Fibroblast of mammary gland (primary cell): Measurements from ENCODE around the gene MED31.
"Not testable (repeated sequence)": the region's sequence is repeated elsewhere in the genome, so short reads cannot be mapped to it uniquely, and the experiment has no call there.

Experiments
- DNase-seq: peaks from one replicate; pipeline ENCODE4 v3.0.0-alpha.2; 2010; ENCODE audit warnings: low read depth
- H3K4me3 ChIP-seq: 2 replicates; pipeline ENCODE4 v1.5.1; 2011; ENCODE audit warnings: low read depth, mild to moderate bottlenecking, low read length, moderate library complexity; ENCODE audit not compliant: control insufficient read depth
- TF ChIP-seq, protein P1 (sequence below): conservative IDR thresholded peaks from 2 replicates; pipeline ENCODE4 v1.5.1; 2011; ENCODE audit warnings: low read depth, low read length, inconsistent platforms; ENCODE audit not compliant: control insufficient read depth, insufficient read depth

The MED31 gene

GRCh38 chr17:6695051-6695450 lies 43.6 kb upstream of the MED31 start:
- H3K4me3 ChIP-seq = no peak overlapping the region
- DNase-seq = no peak
- TF ChIP-seq, protein P1, sequence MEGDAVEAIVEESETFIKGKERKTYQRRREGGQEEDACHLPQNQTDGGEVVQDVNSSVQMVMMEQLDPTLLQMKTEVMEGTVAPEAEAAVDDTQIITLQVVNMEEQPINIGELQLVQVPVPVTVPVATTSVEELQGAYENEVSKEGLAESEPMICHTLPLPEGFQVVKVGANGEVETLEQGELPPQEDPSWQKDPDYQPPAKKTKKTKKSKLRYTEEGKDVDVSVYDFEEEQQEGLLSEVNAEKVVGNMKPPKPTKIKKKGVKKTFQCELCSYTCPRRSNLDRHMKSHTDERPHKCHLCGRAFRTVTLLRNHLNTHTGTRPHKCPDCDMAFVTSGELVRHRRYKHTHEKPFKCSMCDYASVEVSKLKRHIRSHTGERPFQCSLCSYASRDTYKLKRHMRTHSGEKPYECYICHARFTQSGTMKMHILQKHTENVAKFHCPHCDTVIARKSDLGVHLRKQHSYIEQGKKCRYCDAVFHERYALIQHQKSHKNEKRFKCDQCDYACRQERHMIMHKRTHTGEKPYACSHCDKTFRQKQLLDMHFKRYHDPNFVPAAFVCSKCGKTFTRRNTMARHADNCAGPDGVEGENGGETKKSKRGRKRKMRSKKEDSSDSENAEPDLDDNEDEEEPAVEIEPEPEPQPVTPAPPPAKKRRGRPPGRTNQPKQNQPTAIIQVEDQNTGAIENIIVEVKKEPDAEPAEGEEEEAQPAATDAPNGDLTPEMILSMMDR = no peak

- H3K4me3 ChIP-seq, DNase-seq: not testable (repeated sequence)
These were observed 40.6 kb upstream of the MED31 start for GRCh38 chr17:6691958-6692357.

DNA sequence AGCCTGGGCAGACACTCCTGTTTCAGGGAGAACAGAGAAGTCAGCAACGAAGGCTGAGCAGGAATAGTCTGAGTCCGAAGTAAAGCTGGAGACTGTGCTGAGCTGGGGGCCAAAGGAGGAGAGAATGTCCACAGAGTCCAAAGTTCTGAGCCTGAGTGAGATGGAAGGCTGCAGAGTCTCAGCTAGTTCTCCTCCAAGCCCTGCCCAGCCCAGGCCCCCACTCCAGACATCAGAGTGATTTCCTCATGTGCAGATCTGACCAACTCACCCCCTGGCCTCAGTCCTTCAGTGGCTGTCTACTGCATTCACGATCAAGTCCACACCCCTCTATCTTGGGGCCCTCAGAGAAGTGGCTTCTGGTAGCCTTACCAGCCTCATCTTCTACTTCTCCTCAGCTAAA lies 40.1 kb upstream of the MED31 start:
- TF ChIP-seq, protein P1 = no peak
- DNase-seq = no peak
- H3K4me3 ChIP-seq = no peak overlapping the region

- no peak overlapping the region for H3K4me3 ChIP-seq
- no peak for DNase-seq
- TF ChIP-seq, protein P1 = no peak
These were observed 39.2 kb upstream of the MED31 start for GRCh38 chr17:6690641-6691040.

GRCh38 chr17:6688944-6689343 lies 37.5 kb upstream of the MED31 start:
- TF ChIP-seq, protein P1 = no peak
- no peak overlapping the region for H3K4me3 ChIP-seq
- no peak for DNase-seq

GRCh38 chr17:6686026-6686425 lies 34.6 kb upstream of the MED31 start:
- no peak for DNase-seq
- TF ChIP-seq, protein P1 = no peak

DNA sequence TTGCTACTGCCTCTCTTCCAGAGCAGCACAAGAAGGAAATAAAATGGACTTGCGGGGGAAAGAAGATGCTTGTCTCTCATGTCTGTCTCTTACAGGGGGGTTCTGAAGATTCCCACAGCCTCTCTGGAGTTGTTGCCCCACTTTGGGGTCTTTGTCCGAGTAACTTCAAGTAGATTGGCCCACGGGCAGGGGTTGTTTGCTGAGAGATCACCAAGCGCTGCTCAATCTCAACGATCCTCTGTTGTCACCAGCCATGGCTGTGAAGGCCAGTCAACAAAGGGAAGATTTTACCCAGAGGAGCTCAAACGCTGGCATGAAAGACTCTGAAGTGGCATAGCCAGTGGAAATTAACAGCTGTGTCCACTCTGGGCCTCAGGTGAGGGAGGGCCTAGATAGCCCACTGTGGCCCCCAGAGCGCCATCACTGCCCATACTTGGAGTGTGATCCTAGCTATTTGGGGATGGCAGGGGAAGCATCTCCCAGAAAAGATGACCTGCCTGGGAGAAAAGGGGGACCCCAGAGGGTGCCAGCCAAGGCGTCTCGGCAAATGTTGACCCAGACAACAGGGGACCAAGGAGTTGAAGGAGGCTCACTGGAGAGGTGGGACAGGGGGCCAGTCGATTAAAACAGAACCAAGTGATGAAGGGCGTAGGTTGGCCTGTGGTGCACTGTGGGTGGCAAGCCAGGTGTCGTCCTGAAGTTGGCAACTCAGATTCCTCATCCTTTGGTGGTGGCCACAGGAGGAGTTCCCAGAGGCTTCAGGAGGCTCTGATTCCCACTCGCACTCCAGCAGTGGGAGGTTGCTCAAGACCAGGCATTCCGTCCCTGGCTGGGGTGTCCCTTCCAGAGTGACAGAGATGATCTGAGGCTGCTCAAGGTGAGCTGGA lies 33.7 kb upstream of the MED31 start:
- no peak for DNase-seq
- TF ChIP-seq, protein P1 = no peak

More at GRCh38 chr17:6686026-6686425, 34.6 kb upstream of the MED31 start:
- no peak overlapping the region for H3K4me3 ChIP-seq

More for the DNA sequence above, 33.7 kb upstream of the MED31 start:
- H3K4me3 ChIP-seq = no peak overlapping the region
